Gastrocnemius medialis (tissue), 4 donors: ENCODE data around the gene SORCS1. TPM values are rescaled to one million over a fixed set of nuclear protein-coding genes. Genes with fewer than 3 reads are reported as not detected.

Source experiments
- ATAC-seq, 2 donors: fragments of 150-250 bp; one replicate each; pipeline ENCODE4 v1.9.1; 2016
- DNase-seq, 2 donors: peaks; one replicate each; pipeline ENCODE4 v3.0.0-alpha.2; 2019
- H3K27ac ChIP-seq, 4 donors: fragments of 200-600 bp; sonication (generic); 1 replicate in 1 of 4; 2 replicates in 3 of 4; pipeline ENCODE4 v1.5.1; 2016 to 2018; ENCODE audit warnings: mild to moderate bottlenecking in 2 of 4, moderate library complexity in 1 of 4
- H3K27me3 ChIP-seq, 3 donors: fragments of 200-600 bp; sonication (generic) in 2 of 3; 1 replicate in 1 of 3; 2 replicates in 2 of 3; pipeline versions ENCODE4 v1.5.1 to v1.6.0; 2016 to 2019; ENCODE audit warnings: mild to moderate bottlenecking in 1 of 3, moderate library complexity in 1 of 3
- H3K36me3 ChIP-seq, 2 donors: fragments of 200-600 bp; sonication (generic) in 1 of 2; one replicate each; pipeline ENCODE4 v1.5.1; 2017 to 2018
- H3K4me1 ChIP-seq, 2 donors: fragments of 200-600 bp; sonication (generic) in 1 of 2; one replicate each; pipeline ENCODE4 v1.5.1; 2016 to 2017; ENCODE audit warnings: mild to moderate bottlenecking in 2 of 2
- H3K4me3 ChIP-seq, 4 donors: fragments of 200-600 bp; sonication (generic) in 3 of 4; 1 replicate in 1 of 4; 2 replicates in 3 of 4; pipeline ENCODE4 v1.5.1; 2016 to 2019; ENCODE audit warnings: mild to moderate bottlenecking in 2 of 4
- H3K9me3 ChIP-seq, 3 donors: fragments of 200-600 bp; sonication (generic) in 2 of 3; 1 replicate in 1 of 3; 2 replicates in 2 of 3; pipeline ENCODE4 v1.5.1; 2016 to 2019
- POLR2A ChIP-seq, 2 donors: fragments of 450-650 bp; IDR thresholded peaks; one replicate each; pipeline ENCODE4 v1.6.1; 2017; ENCODE audit warnings: antibody characterized with exemption in 2 of 2, mild to moderate bottlenecking in 2 of 2, moderate library complexity in 2 of 2
- in situ Hi-C, 4 donors: fragments of 200-750 bp; cut with MboI; loops; one replicate each; pipeline versions ENCODE4 v1.15.0 to v1.8.0; 2017; ENCODE audit warnings: low sequenced_read_pairs in 4 of 4
- intact Hi-C: fragments of 100-400 bp; cut with DNase I; formaldehyde crosslinking; loops from one replicate; pipeline ENCODE4 v1.15.1; 2023; ENCODE audit warnings: low total_unique reads
- total RNA-seq, 4 donors: library from RNA; depleted of rRNA; stranded (reverse); fragments of >200 nt; gene quantifications; one replicate each; pipeline versions ENCODE4 v1.1.0 to v1.2.3, GENCODE V29; 2016
- TF ChIP-seq, protein P1 (sequence below), 5 experiments: fragments of 450-650 bp in 3 of 5; fragments of 200-600 bp in 2 of 5; sonication (generic) in 2 of 5; IDR thresholded peaks in 4 of 5; conservative IDR thresholded peaks in 1 of 5; 1 replicate in 4 of 5; 2 replicates in 1 of 5; pipeline ENCODE4 v1.5.1; 2016 to 2019; ENCODE audit warnings: antibody characterized with exemption in 5 of 5, mild to moderate bottlenecking in 3 of 5, moderate library complexity in 3 of 5

The SORCS1 gene
- total RNA-seq, 4 donors from 2014 or later = 0.02 to 0.36 (median 0.24) TPM; not detected in 1

GRCh38 chr10:107133656-107134055 lies 30.9 kb downstream of the SORCS1 start:
- no peak for ATAC-seq
- Histone ChIP-seq H3K27ac (no peak overlapping the region), H3K36me3 (no peaks in the 10 kb centered on the region), H3K4me3 (no peak overlapping the region), H3K4me1 (no peaks in the 10 kb centered on the region), H3K27me3 (no peaks in the 10 kb centered on the region), H3K9me3 (no peaks in the 10 kb centered on the region)
- no peak for DNase-seq
- in situ Hi-C loops = no loop called here
- intact Hi-C loops = no loop called here
- TF ChIP-seq, protein P1, sequence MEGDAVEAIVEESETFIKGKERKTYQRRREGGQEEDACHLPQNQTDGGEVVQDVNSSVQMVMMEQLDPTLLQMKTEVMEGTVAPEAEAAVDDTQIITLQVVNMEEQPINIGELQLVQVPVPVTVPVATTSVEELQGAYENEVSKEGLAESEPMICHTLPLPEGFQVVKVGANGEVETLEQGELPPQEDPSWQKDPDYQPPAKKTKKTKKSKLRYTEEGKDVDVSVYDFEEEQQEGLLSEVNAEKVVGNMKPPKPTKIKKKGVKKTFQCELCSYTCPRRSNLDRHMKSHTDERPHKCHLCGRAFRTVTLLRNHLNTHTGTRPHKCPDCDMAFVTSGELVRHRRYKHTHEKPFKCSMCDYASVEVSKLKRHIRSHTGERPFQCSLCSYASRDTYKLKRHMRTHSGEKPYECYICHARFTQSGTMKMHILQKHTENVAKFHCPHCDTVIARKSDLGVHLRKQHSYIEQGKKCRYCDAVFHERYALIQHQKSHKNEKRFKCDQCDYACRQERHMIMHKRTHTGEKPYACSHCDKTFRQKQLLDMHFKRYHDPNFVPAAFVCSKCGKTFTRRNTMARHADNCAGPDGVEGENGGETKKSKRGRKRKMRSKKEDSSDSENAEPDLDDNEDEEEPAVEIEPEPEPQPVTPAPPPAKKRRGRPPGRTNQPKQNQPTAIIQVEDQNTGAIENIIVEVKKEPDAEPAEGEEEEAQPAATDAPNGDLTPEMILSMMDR (IDR thresholded peaks at IDR 0.05 in 4 of 5, conservative IDR thresholded peaks at IDR 0.05 in 1 of 5) = no peak
- TF ChIP-seq POLR2A (IDR thresholded peaks at IDR 0.05) = no peak

DNA sequence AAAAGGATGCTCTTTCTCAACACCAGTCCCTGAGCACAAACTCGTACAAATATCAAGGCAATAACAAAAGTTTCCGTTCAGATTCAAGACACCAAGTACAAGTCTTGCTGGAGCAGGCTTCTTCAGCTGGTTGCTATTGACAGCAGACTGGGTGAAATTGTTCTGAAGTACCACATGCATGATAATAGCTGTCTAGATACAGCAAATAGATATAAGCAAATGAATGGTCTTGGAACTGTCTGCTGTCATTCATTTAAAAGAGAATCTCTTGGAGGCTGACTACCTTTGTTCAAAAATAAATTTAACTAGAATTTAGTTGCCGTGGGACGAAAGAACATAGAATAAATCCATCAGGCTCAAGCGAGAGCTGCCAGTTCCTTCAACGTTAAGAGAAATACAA lies 35.5 kb downstream of the SORCS1 start:
- Histone ChIP-seq H3K36me3 (no peaks in the 10 kb centered on the region), H3K27ac (no peak overlapping the region), H3K27me3 (no peaks in the 10 kb centered on the region), H3K9me3 (no peaks in the 10 kb centered on the region), H3K4me1 (no peaks in the 10 kb centered on the region), H3K4me3 (no peak overlapping the region)
- in situ Hi-C loops (no loop called here), intact Hi-C loops (no loop called here)
- no peak for DNase-seq
- TF ChIP-seq POLR2A (IDR thresholded peaks at IDR 0.05) = no peak
- TF ChIP-seq, protein P1 (IDR thresholded peaks at IDR 0.05 in 4 of 5, conservative IDR thresholded peaks at IDR 0.05 in 1 of 5) = no peak
- ATAC-seq = no peak

DNA sequence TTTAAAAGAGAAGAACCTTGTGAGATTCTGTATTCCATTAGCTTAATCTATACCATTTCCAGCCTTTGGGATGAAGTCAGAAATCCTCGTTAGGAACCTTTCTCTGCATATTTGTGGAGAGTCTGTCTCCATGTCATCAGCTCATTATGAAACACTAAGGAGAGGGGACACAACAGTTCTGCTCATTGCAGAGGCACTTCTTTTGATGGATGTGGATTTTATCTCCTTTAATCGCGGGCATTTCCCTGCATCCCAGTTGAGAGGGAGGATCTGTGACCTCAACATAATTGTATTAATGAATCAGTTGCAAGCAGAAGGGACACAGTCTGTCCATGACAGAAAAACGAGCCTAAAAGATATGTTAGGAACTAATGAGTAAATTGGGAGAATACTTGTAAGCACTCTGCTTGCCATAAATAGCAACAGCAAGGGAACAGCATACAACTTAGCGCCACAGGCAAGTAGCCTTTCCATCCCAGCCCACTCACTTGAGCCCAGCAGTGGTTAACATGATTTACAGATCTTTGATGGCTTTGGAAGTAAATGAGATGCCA lies 37.9 kb downstream of the SORCS1 start:
- TF ChIP-seq POLR2A (IDR thresholded peaks at IDR 0.05) = no peak
- TF ChIP-seq, protein P1 (IDR thresholded peaks at IDR 0.05 in 4 of 5, conservative IDR thresholded peaks at IDR 0.05 in 1 of 5) = no peak
- H3K27me3 ChIP-seq = no peaks in the 10 kb centered on the region
- H3K27ac ChIP-seq = no peak overlapping the region
- in situ Hi-C loops (no loop called here), intact Hi-C loops (no loop called here)
- H3K36me3 ChIP-seq = no peaks in the 10 kb centered on the region
- DNase-seq (no peak), ATAC-seq (no peak)
- no peak overlapping the region for H3K4me3 ChIP-seq
- H3K4me1 ChIP-seq = no peaks in the 10 kb centered on the region
- H3K9me3 ChIP-seq = no peaks in the 10 kb centered on the region

DNA sequence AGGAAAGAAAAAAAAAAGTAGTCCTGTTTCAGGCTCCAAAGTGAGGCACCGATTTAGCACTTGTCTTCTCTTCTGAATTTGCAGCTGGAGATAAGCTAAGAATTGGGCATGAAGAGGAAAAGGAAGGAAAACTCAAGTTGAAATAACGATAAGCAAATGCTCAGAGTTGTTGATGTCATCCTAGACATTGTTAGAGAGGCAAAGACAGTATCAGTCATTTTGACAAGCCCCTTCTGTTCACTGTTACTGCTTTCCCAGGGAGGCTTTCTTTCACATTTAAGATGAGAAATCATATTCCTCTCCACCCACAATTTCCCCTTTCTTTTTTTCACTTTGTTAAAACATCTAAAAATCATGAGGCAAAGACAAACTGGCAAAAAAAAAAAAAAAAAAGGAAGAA lies 41.8 kb downstream of the SORCS1 start:
- no peak for TF ChIP-seq POLR2A (IDR thresholded peaks at IDR 0.05)
- TF ChIP-seq, protein P1 (IDR thresholded peaks at IDR 0.05 in 4 of 5, conservative IDR thresholded peaks at IDR 0.05 in 1 of 5) = no peak

DNA sequence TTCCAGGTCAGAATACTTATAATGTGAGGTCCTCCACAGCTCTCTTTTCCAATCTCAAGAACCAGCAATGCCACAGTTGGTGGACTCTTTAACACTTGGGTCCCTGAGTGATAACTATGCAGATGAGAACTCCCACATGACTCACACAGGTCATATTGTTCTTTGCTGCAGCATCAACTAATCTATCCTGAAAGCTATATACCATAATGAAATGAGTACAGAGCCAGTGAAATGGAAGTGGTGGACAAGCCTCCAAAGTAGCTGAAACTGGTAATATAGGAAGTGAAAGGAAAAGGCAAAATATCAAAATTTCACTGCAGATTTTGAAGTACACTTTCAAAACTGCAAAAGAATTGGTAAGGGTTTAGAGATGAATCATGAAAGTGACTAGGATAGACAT lies 45.6 kb downstream of the SORCS1 start:
- intact Hi-C loops = no loop called here
- no peak for TF ChIP-seq POLR2A (IDR thresholded peaks at IDR 0.05)
- TF ChIP-seq, protein P1 (IDR thresholded peaks at IDR 0.05 in 4 of 5, conservative IDR thresholded peaks at IDR 0.05 in 1 of 5) = no peak
- H3K4me1 ChIP-seq = no peaks in the 10 kb centered on the region

More for the DNA sequence above, 41.8 kb downstream of the SORCS1 start:
- H3K4me3 ChIP-seq = no peak overlapping the region
- H3K27me3 ChIP-seq = no peaks in the 10 kb centered on the region
- intact Hi-C loops (no loop called here), in situ Hi-C loops (no loop called here)
- H3K27ac ChIP-seq = no peak overlapping the region
- no peaks in the 10 kb centered on the region for H3K36me3 ChIP-seq
- ATAC-seq (no peak), DNase-seq (no peak)
- H3K9me3 ChIP-seq = no peaks in the 10 kb centered on the region
- H3K4me1 ChIP-seq = no peaks in the 10 kb centered on the region

More for the DNA sequence above, 45.6 kb downstream of the SORCS1 start:
- H3K4me3 ChIP-seq = no peak overlapping the region
- no peaks in the 10 kb centered on the region for H3K27me3 ChIP-seq
- DNase-seq = no peak
- no peak overlapping the region for H3K27ac ChIP-seq
- ATAC-seq = no peak
- H3K36me3 ChIP-seq = no peaks in the 10 kb centered on the region
- H3K9me3 ChIP-seq = peaks cover 0 to 4% (median 0%) of the 10 kb centered on the region in 3 donors
- in situ Hi-C loops = no loop called here
